IMR-90 (cell line): ENCODE data around the gene RALGPS2. TPM values are rescaled to one million over a fixed set of nuclear protein-coding genes. Genes with fewer than 3 reads are reported as not detected.
A peak's percentile ranks its signal among the peaks of the same experiment; 100 is the strongest.

Experiments used
- ATAC-seq: fragments of 200-7000 bp; cut with Tn5 transposase; 2 replicates; pipeline ENCODE4 v1.9.1; 2020; ENCODE audit warnings: low read depth, mild to moderate bottlenecking, moderate library complexity
- BruUV-seq: library from RNA; stranded (reverse); fragments of 400-500 nt; replicated peaks from 2 replicates; lab custom pipeline; 2021; lab: Mats Ljungman, UMichigan
- CTCF ChIA-PET: fragments of 300-600 bp; formaldehyde crosslinking; extraction: SDS; loops from one replicate; lab custom pipeline; 2021; ENCODE audit warnings: antibody characterized with exemption; lab: Yijun Ruan, JAX
- POLR2A ChIA-PET: fragments of 300-600 bp; sonication (Branson Sonifier 250); formaldehyde crosslinking; loops from one replicate; lab custom pipeline; 2022; ENCODE audit warnings: antibody characterized with exemption; ENCODE audit not compliant: unreplicated experiment; lab: Charles Lee
- DNase-seq: peaks from one replicate; pipeline ENCODE4 v3.0.0; 2013
- H2AFZ ChIP-seq: replicated peaks from 2 replicates; pipeline ENCODE3; 2013; ENCODE audit warnings: low read length, mild to moderate bottlenecking; ENCODE audit not compliant: poor library complexity
- H2AK5ac ChIP-seq: 2 replicates; pipeline ENCODE4 v1.6.1; 2013; ENCODE audit warnings: low read depth, low read length, inconsistent platforms
- H2AK9ac ChIP-seq: replicated peaks from 2 replicates; pipeline ENCODE3; 2013; ENCODE audit warnings: mild to moderate bottlenecking, low read depth, low read length, moderate library complexity; ENCODE audit not compliant: poor library complexity
- H2BK120ac ChIP-seq: 2 replicates; pipeline ENCODE4 v1.6.1; 2013; ENCODE audit warnings: low read depth, low read length, inconsistent platforms
- H2BK15ac ChIP-seq: 3 replicates; pipeline ENCODE4 v1.6.1; 2013; ENCODE audit warnings: low read depth, low read length, inconsistent platforms
- H2BK20ac ChIP-seq: 2 replicates; pipeline ENCODE4 v1.6.1; 2013; ENCODE audit warnings: low read depth, mild to moderate bottlenecking, inconsistent platforms, low read length, moderate library complexity
- H2BK5ac ChIP-seq: 2 replicates; pipeline ENCODE4 v1.6.1; 2013; ENCODE audit warnings: mild to moderate bottlenecking, low read depth, low read length, inconsistent platforms; ENCODE audit not compliant: poor library complexity, severe bottlenecking
- H3K14ac ChIP-seq: replicated peaks from 2 replicates; pipeline ENCODE4 v1.6.1; 2013; ENCODE audit warnings: low read depth, low read length, inconsistent platforms
- H3K18ac ChIP-seq: 2 replicates; pipeline ENCODE4 v1.6.1; 2013; ENCODE audit warnings: low read depth, low read length, control low read depth
- H3K23ac ChIP-seq: 2 replicates; pipeline ENCODE4 v1.6.1; 2013; ENCODE audit warnings: low read depth, low read length, inconsistent platforms
- H3K27ac ChIP-seq: 2 replicates; pipeline ENCODE4 v1.5.1; 2013; ENCODE audit warnings: mild to moderate bottlenecking, control low read depth, low read length; ENCODE audit not compliant: insufficient read depth
- H3K27me3 ChIP-seq: 2 replicates; pipeline ENCODE4 v1.6.1; 2013; ENCODE audit warnings: low read length; ENCODE audit not compliant: control insufficient read depth, insufficient read depth
- H3K36me3 ChIP-seq: 2 replicates; pipeline ENCODE4 v1.6.1; 2013; ENCODE audit warnings: low read length, mixed read lengths; ENCODE audit not compliant: control insufficient read depth, insufficient read depth
- H3K4ac ChIP-seq: 2 replicates; pipeline ENCODE4 v1.6.1; 2013; ENCODE audit warnings: low read depth, low read length, inconsistent platforms
- H3K4me1 ChIP-seq: 2 replicates; pipeline ENCODE4 v1.6.1; 2013; ENCODE audit warnings: low read length, mixed read lengths; ENCODE audit not compliant: control insufficient read depth, insufficient read depth
- H3K4me2 ChIP-seq: 2 replicates; pipeline ENCODE4 v1.6.1; 2013; ENCODE audit warnings: low read depth, mild to moderate bottlenecking, control low read depth, low read length, moderate library complexity
- H3K4me3 ChIP-seq: 2 replicates; pipeline ENCODE4 v1.5.1; 2013; ENCODE audit warnings: low read depth, mild to moderate bottlenecking, control low read depth, low read length, moderate library complexity; ENCODE audit not compliant: insufficient read depth
- H3K56ac ChIP-seq: 2 replicates; pipeline ENCODE4 v1.6.1; 2013; ENCODE audit warnings: low read length, inconsistent platforms; ENCODE audit not compliant: insufficient read depth; ENCODE audit errors: extremely low read depth
- H3K79me1 ChIP-seq, 2 experiments: 2 replicates each; pipeline ENCODE4 v1.6.1; 2013; ENCODE audit warnings: low read length in 2 of 2, inconsistent platforms in 1 of 2, low read depth in 1 of 2
- H3K9ac ChIP-seq: 2 replicates; pipeline ENCODE4 v1.6.1; 2013; ENCODE audit warnings: low read depth, low read length, control low read depth
- H3K9me1 ChIP-seq: 2 replicates; pipeline ENCODE4 v1.6.1; 2013; ENCODE audit warnings: low read length, inconsistent platforms; ENCODE audit not compliant: insufficient read depth
- H3K9me3 ChIP-seq: 2 replicates; pipeline ENCODE4 v1.6.1; 2013; ENCODE audit warnings: low read length; ENCODE audit not compliant: control insufficient read depth, insufficient read depth
- H4K20me1 ChIP-seq: 2 replicates; pipeline ENCODE4 v1.6.1; 2013; ENCODE audit warnings: low read length, inconsistent platforms; ENCODE audit not compliant: insufficient read depth
- H4K5ac ChIP-seq: 2 replicates; pipeline ENCODE4 v1.6.1; 2013; ENCODE audit warnings: mild to moderate bottlenecking, low read depth, low read length, control low read depth
- H4K8ac ChIP-seq, 2 experiments: 2 replicates each; pipeline ENCODE4 v1.6.1; 2013; ENCODE audit warnings: low read depth in 2 of 2, low read length in 2 of 2, control low read depth in 1 of 2, inconsistent platforms in 1 of 2
- H4K91ac ChIP-seq: 2 replicates; pipeline ENCODE4 v1.6.1; 2013; ENCODE audit warnings: low read depth, low read length, inconsistent platforms; ENCODE audit not compliant: insufficient read depth
- CEBPB ChIP-seq: IDR thresholded peaks from 2 replicates; pipeline ENCODE4 v1.6.1; 2012; ENCODE audit warnings: low read depth, low read length, improper control_type of control experiment
- CHD1 ChIP-seq: IDR thresholded peaks from 2 replicates; pipeline ENCODE4 v1.6.1; 2012; ENCODE audit warnings: low read depth, low read length, improper control_type of control experiment
- MXI1 ChIP-seq: IDR thresholded peaks from 2 replicates; pipeline ENCODE4 v1.6.1; 2012; ENCODE audit warnings: low read depth, mild to moderate bottlenecking, low read length, moderate library complexity, borderline replicate concordance
- NFE2L2 ChIP-seq: fragments of 150-350 bp; IDR thresholded peaks from 2 replicates; pipeline ENCODE4 v1.6.1; 2016; ENCODE audit warnings: low read depth, mild to moderate bottlenecking, low read length
- POLR2A ChIP-seq: IDR thresholded peaks from 2 replicates; pipeline ENCODE4 v1.6.1; 2012; ENCODE audit warnings: mild to moderate bottlenecking, low read depth, low read length
- SMC3 ChIP-seq: fragments of 150-350 bp; IDR thresholded peaks from 2 replicates; pipeline ENCODE4 v1.6.1; 2016; ENCODE audit warnings: low read depth, mild to moderate bottlenecking, antibody characterized with exemption, low read length, moderate library complexity
- WGBS, 2 experiments: methylation state at CpG; one replicate each; pipeline versions ENCODE4 v1.1.5 to v1.1.7; 2013; ENCODE audit warnings: missing lambda C conversion rate in 2 of 2; ENCODE audit not compliant: insufficient read length in 1 of 2; ENCODE audit errors: extremely low coverage in 2 of 2; 5-methylcytosine and 5-hydroxymethylcytosine counted together
- dilution Hi-C: fragments of 300-500 bp; cut with HindIII; formaldehyde crosslinking; loops from one replicate; pipeline ENCODE4 v1.14.3; 2018; ENCODE audit warnings: low sequenced_read_pairs; ENCODE audit not compliant: unreplicated experiment
- in situ Hi-C: fragments of 300-500 bp; cut with MboI; formaldehyde crosslinking; loops from 3 replicates; pipeline ENCODE4 v1.14.3; 2019; ENCODE audit warnings: low sequenced_read_pairs, inconsistent platforms, mixed read lengths
- intact Hi-C: fragments of 100-400 bp; cut with micrococcal nuclease; formaldehyde crosslinking; loops from 2 replicates; pipeline ENCODE4 v1.10.0; 2022
- polyA plus RNA-seq, 3 experiments: library from polyadenylated mRNA; depleted of rRNA; stranded (reverse); fragments of >200 nt; gene quantifications; 2 replicates each; pipeline ENCODE4 v1.2.3, GENCODE V29; 2012; ENCODE audit warnings: low replicate concordance in 1 of 3
- total RNA-seq: library from RNA; depleted of rRNA; stranded (reverse); fragments of >200 nt; gene quantifications from 2 replicates; pipeline ENCODE4 v1.2.3, GENCODE V29; 2012
- TF ChIP-seq, protein P1 (sequence below): fragments of 150-350 bp; IDR thresholded peaks from 2 replicates; pipeline ENCODE4 v1.6.1; 2016; ENCODE audit warnings: low read depth, mild to moderate bottlenecking, low read length, moderate library complexity, borderline replicate concordance
- TF ChIP-seq, protein P2 (sequence below): conservative IDR thresholded peaks from 2 replicates; pipeline ENCODE4 v1.5.1; 2012; ENCODE audit warnings: mild to moderate bottlenecking, low read depth, low read length, improper control_type of control experiment

RALGPS2 gene
- total and polyA plus RNA-seq, 2 of the 4 experiments (the other 2 are of a cell fraction): 13.8 to 148 TPM

DNA sequence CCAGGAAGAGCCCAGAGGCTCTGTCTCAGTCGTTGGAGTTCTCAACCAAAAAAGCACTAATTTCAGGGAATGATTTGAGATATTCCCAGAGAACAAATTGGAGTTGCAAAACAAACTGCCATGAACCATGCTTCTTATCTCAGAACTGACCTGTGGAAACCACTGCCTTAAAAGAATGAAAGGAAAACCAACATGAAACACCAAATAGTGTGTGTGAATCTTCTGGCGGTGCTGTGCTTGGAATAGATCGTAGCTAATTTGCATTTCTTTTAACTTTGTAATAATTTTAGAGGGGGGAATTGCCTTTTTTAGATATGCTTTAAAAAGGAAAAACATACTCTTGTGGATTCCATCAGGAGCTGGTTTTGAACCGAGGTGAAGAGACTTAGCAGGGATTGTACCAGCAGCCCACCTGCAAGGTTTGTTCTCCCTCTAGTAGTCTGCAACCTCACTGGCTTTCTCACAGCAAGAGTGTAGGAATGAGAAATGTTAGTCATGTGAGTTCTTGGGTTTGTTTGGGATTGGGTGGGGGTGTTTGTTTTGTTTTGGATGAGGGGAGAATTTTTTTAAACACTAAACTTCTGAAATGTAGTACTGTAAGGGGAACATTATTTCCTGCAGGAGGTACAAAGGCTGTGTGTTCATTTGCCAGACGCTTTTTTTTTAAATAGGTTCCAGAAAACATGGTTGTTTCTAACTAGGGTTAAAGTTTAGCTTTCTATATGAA, 191.6 kb downstream of the RALGPS2 start:
- Histone ChIP-seq H3K27me3 (no peaks in the 10 kb centered on the region), H2AK5ac (no peak overlapping the region), H3K9ac (no peak overlapping the region), H3K4ac (no peak overlapping the region), H3K4me3 (no peak overlapping the region), H2AK9ac (no peak overlapping the region), H3K27ac (no peak overlapping the region), H4K20me1 (no peaks in the 10 kb centered on the region), H2BK15ac (no peak overlapping the region), H2BK5ac (no peak overlapping the region), H4K91ac (no peak overlapping the region), H3K79me1 (peaks cover 3 to 14% of the 10 kb centered on the region in 2 experiments; a peak in 2 of 4 replicates), H4K8ac (no peak overlapping the region), H3K14ac (no peak overlapping the region), H3K36me3 (peaks cover 24% of the 10 kb centered on the region), H3K9me3 (no peaks in the 10 kb centered on the region), H3K23ac (no peak overlapping the region), H3K18ac (no peak overlapping the region), H3K9me1 (peaks cover 4% of the 10 kb centered on the region), H2BK20ac (no peak overlapping the region), H3K56ac (no peak overlapping the region), H3K4me2 (no peak overlapping the region), H3K4me1 (no peaks in the 10 kb centered on the region; the same call in none of the 2 replicates), H4K5ac (no peak overlapping the region), H2BK120ac (no peak overlapping the region), H2AFZ (no peak overlapping the region)
- ChIA-PET POLR2A (no interaction called here), CTCF (no interaction called here)
- dilution Hi-C loops (no loop called here), intact Hi-C loops (no loop called here), in situ Hi-C loops (no loop called here)
- WGBS, 2 experiments: 50% methylated on average over 1 of the region's 5 CpGs; no CpG with 5 or more reads in 1 of the 2 experiments
- ATAC-seq (peak; percentile 54), DNase-seq (no peak)
- BruUV-seq: no TSS peak
- TF ChIP-seq NFE2L2 (no peak), CEBPB (no peak), SMC3 (no peak), CHD1 (no peak), MXI1 (no peak), POLR2A (no peak)
- TF ChIP-seq, protein P1, sequence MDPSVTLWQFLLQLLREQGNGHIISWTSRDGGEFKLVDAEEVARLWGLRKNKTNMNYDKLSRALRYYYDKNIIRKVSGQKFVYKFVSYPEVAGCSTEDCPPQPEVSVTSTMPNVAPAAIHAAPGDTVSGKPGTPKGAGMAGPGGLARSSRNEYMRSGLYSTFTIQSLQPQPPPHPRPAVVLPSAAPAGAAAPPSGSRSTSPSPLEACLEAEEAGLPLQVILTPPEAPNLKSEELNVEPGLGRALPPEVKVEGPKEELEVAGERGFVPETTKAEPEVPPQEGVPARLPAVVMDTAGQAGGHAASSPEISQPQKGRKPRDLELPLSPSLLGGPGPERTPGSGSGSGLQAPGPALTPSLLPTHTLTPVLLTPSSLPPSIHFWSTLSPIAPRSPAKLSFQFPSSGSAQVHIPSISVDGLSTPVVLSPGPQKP: no peak
- TF ChIP-seq, protein P2, sequence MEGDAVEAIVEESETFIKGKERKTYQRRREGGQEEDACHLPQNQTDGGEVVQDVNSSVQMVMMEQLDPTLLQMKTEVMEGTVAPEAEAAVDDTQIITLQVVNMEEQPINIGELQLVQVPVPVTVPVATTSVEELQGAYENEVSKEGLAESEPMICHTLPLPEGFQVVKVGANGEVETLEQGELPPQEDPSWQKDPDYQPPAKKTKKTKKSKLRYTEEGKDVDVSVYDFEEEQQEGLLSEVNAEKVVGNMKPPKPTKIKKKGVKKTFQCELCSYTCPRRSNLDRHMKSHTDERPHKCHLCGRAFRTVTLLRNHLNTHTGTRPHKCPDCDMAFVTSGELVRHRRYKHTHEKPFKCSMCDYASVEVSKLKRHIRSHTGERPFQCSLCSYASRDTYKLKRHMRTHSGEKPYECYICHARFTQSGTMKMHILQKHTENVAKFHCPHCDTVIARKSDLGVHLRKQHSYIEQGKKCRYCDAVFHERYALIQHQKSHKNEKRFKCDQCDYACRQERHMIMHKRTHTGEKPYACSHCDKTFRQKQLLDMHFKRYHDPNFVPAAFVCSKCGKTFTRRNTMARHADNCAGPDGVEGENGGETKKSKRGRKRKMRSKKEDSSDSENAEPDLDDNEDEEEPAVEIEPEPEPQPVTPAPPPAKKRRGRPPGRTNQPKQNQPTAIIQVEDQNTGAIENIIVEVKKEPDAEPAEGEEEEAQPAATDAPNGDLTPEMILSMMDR: no peak
